HG02852 (cell line): ENCODE data around the gene NXPE4.

Source experiments
- ATAC-seq: cut with Tn5 transposase; IDR thresholded peaks from one replicate; pipeline ENCODE4 v1.9.1; 2021; ENCODE audit warnings: mild to moderate bottlenecking, moderate library complexity; ENCODE audit not compliant: unreplicated experiment

Gene NXPE4

DNA sequence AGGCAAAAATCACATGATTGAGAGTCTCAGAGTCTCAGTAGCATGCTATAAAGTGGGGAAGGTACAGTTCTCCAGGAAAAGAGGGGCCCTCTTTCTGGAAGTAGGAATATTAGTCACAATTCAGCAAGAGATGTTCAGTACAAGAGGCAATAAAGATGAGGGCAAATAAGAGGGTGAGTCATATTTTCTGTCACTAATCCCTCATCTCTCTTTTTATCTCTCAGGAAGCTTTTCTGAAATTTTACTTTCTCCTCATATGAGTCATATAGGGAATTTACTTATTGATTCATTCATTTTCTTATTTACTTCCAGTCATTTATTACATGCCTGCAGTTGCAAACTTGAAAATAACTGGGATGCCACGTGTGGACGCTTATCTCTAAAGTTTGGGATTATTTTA lies 32.5 kb downstream of the NXPE4 start:
- ATAC-seq = no peak

DNA sequence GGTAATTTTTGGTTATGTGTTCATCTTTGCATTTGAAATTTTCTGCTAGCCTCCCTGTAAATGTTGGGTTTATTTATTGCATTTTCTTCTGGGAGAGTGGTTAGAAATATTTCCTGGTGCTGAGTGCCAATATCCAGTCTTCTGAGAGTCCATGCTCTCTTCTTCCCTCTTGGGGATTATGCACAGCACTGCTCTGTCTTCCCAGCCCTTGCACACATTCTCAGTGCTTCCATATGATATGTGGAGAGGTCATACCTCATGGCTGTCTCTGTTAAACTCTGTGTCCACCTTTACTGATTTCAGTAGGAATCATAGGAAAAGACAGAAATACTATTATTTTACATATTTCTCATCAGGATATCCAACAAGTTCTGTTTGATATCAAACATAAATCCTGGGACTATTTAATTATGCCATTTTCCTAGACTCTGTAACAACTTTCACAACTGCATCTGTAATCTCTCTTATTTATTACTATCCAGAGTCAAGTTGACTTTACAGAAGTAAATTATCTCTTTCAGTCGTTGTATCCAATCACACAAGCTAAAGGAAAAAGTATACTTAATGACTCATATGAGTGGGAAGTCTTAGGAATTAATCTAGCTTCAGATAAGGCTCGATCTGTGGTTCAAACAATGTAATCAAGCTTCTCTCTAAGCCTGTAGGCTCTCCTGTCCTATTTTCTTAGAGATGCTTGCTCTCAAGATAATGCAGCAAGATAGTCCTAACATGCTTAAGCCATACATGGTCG lies 33.2 kb downstream of the NXPE4 start:
- no peak for ATAC-seq

DNA sequence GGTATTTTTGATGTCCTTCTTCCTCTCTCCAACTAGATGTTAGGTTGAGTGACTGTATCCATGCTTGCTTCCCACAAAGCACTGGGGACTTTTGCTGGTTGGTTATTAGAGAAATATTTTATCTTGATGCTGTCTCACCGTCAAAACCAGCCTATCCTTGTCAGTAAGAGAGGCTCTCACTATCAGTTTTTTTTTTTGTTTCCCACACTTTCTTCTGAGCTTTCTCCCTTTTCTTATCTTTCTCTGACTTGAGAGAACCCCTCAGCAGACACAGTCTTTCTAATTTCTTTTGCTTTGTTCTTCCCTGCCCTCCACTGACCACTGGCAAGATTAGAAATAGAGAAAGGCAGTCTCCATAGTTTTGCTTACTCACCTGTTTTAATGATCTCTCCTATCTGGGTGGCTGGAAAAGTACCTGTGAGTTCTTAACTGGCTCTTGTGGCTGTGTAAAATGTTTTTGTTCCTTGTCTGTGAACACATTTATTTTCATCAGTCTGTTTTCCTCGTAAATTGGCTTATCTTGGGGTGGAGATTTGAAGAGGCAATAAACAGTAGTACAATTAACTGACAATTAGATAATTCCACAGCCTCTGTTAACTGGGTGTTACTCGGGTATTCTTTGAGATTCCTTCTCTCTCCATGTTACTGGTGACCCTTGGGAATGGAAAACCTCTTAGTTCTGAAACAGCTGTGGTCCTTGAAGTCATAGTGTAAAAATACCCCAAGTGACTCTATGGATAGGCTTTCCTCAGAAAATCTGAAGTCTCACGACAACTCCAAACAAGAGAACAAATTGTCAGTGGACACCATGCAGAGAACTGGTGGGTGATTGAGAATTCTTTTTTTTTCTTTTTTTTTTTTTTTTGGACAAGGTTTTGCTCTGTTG lies 35.9 kb downstream of the NXPE4 start, which contains the start of gene NXPE1:
Gene NXPE1 (minus strand): TSS at position 457 of the 886 bp plus-strand sequence. CDS start 8,680 bp downstream, outside the sequence.
- ATAC-seq = no peak

DNA sequence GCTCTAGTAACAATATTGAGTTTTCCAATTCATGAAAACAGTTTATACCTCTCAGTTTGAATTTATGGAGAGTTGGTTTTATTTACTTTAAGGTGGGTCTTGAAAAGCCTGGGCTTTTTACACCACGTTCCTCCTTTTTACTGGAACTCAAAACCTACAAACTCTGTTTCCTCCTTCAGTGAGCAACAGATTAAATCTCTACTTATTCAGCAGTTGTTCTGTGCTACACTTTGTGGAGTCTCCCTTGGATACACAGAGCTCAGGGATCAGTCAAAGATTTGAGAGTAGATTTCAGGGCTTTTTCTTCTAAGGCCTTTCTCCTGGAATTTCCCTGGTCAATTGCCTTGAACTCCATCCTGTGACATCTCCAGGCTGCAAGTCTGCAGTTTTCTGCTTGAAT lies 39.5 kb downstream of the NXPE4 start:
- ATAC-seq = no peak

DNA sequence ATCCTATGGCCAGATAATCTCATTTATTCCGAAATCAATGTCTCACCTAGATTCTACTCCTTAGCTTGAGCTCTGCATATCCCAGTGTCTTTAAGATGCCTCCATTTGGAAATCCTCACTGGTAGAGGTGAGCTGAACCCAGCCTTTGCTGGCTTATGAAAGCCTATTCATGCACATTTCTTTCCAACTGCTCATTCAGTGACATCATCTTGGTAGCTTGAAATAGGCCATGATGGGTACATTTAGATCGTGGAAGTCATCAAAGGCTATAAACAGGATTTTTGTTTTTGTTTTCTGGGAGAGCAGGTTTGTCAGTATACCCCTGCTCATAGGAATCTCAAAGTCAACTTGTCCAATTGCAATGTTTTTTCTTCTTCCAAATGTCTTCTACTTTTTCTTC lies 41.9 kb downstream of the NXPE4 start:
- no peak for ATAC-seq

DNA sequence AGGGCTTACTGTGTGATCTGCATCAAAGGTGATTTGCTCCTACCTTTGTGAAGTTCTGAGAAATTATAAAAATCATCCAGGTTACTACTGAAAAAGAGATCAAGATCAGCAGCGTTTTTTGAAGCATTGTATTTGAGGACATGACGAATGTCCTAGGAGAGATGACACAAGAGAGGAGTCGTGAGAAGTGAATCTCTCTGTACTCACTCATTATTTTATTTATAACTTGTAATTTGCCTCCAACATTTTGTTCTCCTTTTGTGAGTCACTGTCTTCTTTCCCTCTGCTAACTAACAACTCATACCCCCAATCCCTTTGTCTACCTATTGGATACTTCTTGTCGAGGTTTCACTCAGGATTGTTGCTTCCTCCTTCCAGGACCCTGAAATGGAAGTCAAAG lies 44.5 kb downstream of the NXPE4 start:
- no peak for ATAC-seq

DNA sequence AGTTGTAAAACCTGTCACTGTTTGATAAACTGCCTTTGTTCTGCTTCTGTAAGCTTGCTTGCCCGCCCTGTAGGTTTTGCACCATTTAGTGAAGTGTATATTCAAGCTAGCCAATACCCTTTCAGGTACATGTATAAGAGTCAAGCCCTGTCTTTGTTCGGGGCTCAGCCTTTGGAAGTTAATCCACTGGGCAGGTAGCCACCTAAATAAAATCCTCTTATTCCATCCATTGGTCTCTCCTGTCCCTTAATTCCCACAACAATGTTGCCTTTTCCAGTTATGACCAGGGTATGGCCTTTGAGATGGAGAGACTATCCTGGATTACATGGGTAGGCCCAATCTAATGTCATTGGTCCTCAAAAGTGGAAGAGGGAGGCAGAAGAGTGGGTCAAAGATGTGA lies 69.9 kb downstream of the NXPE4 start:
- ATAC-seq = no peak

DNA sequence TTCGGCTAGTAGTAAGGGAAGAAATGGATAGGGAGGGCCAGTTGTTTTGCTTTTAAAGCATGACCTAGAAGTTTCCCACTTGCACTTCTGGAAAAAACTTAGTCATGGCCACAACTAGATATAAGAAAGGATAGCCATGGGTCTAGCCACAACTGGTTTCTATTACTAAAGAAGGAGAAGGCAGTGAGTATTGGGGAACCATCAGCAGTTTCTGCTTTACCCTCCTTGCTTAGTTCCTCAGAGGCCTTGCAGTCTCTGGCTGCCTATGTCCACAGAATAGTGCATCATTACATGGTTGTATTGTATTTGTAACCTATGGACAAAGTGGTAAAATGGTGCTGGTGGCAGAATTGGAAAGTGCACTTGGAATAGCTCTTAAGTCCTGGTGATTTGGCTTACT lies 71.5 kb downstream of the NXPE4 start:
- no peak for ATAC-seq

DNA sequence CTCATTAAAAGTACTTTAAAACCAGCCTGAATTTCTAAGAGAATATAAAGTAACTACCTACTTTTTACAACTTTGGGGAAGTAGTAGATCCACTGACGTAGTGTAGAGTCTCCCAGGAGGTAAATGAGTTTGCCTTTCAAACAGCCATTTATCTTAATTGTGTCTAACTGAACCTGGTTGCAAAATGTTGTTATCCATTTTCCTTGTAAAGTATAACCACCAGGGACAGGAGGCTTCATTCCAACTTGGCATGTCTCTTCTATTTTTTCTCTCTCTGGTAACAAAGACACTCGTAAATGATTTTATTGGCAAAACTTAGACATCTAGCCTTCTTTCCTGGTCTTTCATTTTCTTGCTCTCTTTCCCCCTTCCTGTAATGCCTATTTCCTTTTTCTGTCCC lies 72.8 kb downstream of the NXPE4 start:
- ATAC-seq = no peak
